Upper lobe of left lung (tissue), 6 donors: ENCODE measurements around the gene RNF10. TPM values are rescaled to one million over a fixed set of nuclear protein-coding genes. Genes with fewer than 3 reads are reported as not detected.

Experiments used
- ATAC-seq, 2 donors: fragments of 200-7000 bp; cut with Tn5 transposase; one replicate each; pipeline ENCODE4 v1.9.1; 2022; ENCODE audit warnings: mild to moderate bottlenecking in 2 of 2, moderate library complexity in 2 of 2; ENCODE audit not compliant: low FRiP score in 2 of 2
- DNase-seq, 2 donors: peaks; one replicate each; pipeline ENCODE4 v3.0.0-alpha.2; 2019 to 2020
- H3K27ac ChIP-seq, 4 donors: fragments of 200-600 bp; sonication (generic); one replicate each; pipeline ENCODE4 v1.5.1; 2016 to 2019
- H3K27me3 ChIP-seq, 4 donors: fragments of 200-600 bp; sonication (generic); one replicate each; pipeline ENCODE4 v1.5.1; 2017 to 2019
- H3K36me3 ChIP-seq, 4 donors: fragments of 200-600 bp; sonication (generic); one replicate each; pipeline ENCODE4 v1.5.1; 2016 to 2019
- H3K4me1 ChIP-seq, 4 donors: fragments of 200-600 bp; sonication (generic); one replicate each; pipeline ENCODE4 v1.5.1; 2018 to 2019
- H3K4me3 ChIP-seq, 4 donors: fragments of 200-600 bp; sonication (generic); one replicate each; pipeline ENCODE4 v1.5.1; 2017 to 2019; ENCODE audit warnings: mild to moderate bottlenecking in 2 of 4, moderate library complexity in 1 of 4
- H3K9me3 ChIP-seq, 4 donors: fragments of 200-600 bp; sonication (generic); one replicate each; pipeline ENCODE4 v1.5.1; 2018 to 2019
- CTCF ChIP-seq, 6 experiments: fragments of 450-650 bp in 4 of 6; fragments of 200-600 bp in 2 of 6; sonication (generic) in 2 of 6; IDR thresholded peaks; one replicate each; pipeline ENCODE4 v1.5.1; 2016 to 2019; ENCODE audit warnings: antibody characterized with exemption in 6 of 6
- EP300 ChIP-seq, 4 donors: sonication (generic); formaldehyde crosslinking; IDR thresholded peaks; one replicate each; pipeline ENCODE4 v1.5.1; 2017; ENCODE audit warnings: antibody characterized with exemption in 4 of 4, control low read depth in 2 of 4
- POLR2A ChIP-seq, 4 donors: fragments of 450-650 bp; IDR thresholded peaks; one replicate each; pipeline ENCODE4 v1.5.1; 2016 to 2017; ENCODE audit warnings: antibody characterized with exemption in 4 of 4, mild to moderate bottlenecking in 2 of 4
- POLR2AphosphoS5 ChIP-seq, 2 donors: sonication (generic); formaldehyde crosslinking; IDR thresholded peaks; one replicate each; pipeline ENCODE4 v1.5.1; 2017; ENCODE audit warnings: antibody characterized with exemption in 2 of 2
- WGBS, 2 donors: methylation state at CpG; one replicate each; pipeline ENCODE4 v1.1.5; 2017 to 2018; 5-methylcytosine and 5-hydroxymethylcytosine counted together
- total RNA-seq, 6 donors: library from RNA; depleted of rRNA in 4 of 6; stranded (reverse); fragments of >200 nt in 4 of 6; gene quantifications; one replicate each; pipeline versions ENCODE4 v1.1.0 to v1.2.1, GENCODE V29; 2016 to 2021
- donor health status: DM: no; HTN: no; CAD: no; lungs with moderate emphysema.
- donor health status: DM: no; HTN: yes; CAD: no; lungs with severe emphysema.

RNF10 gene
- total RNA-seq, 6 donors from 2014 or later: 189 to 456 (median 243) TPM

- Histone ChIP-seq H3K27ac (no peak overlapping the region), H3K9me3 (no peaks in the 10 kb centered on the region), H3K4me3 (no peak overlapping the region), H3K36me3 (peaks cover 0 to 12% (median 10%) of the 10 kb centered on the region in 4 donors), H3K4me1 (peaks cover 18 to 39% (median 27%) of the 10 kb centered on the region in 4 donors), H3K27me3 (peaks cover 0 to 4% (median 0%) of the 10 kb centered on the region in 4 donors)
- ATAC-seq (peak; percentile 68 to 78), DNase-seq (peak; percentile 68 to 88)
- WGBS, 2 donors: 21 to 23% methylated on average over 18 to 20 of the region's 20 CpGs
- TF ChIP-seq POLR2AphosphoS5 (IDR thresholded peaks at IDR 0.05) (no peak), CTCF (IDR thresholded peaks at IDR 0.05) (peak; percentile 77 to 88 (median 84))
These were observed 49.4 kb downstream of the RNF10 start for GRCh38 chr12:120583478-120584030.

GRCh38 chr12:120584343-120585149 lies 50.4 kb downstream of the RNF10 start:
- no peak for TF ChIP-seq POLR2AphosphoS5 (IDR thresholded peaks at IDR 0.05)
- TF ChIP-seq CTCF (IDR thresholded peaks at IDR 0.05): peak; percentile 9 to 49 (median 27)
- peak; percentile 35 to 93 for DNase-seq
- Histone ChIP-seq H3K4me3 (peak overlapping the region; percentile 5 to 59 (median 48)), H3K4me1 (peaks cover 18 to 39% (median 27%) of the 10 kb centered on the region in 4 donors), H3K9me3 (no peaks in the 10 kb centered on the region), H3K27ac (peak overlapping the region in 2 of 4 donors; percentile 44 to 56), H3K27me3 (peaks cover 0 to 4% (median 0%) of the 10 kb centered on the region in 4 donors), H3K36me3 (peaks cover 0 to 2% (median 1%) of the 10 kb centered on the region in 4 donors)
- peak in 1 of 2 donors; percentile 60 for ATAC-seq
- WGBS, 2 donors: 3 to 4% methylated on average over 6 to 65 of the region's 65 CpGs

- H3K4me3 ChIP-seq: no peak overlapping the region
- H3K27ac ChIP-seq: no peak overlapping the region
- DNase-seq: no peak
- H3K36me3 ChIP-seq: no peaks in the 10 kb centered on the region
- H3K27me3 ChIP-seq: peaks cover 0 to 4% (median 0%) of the 10 kb centered on the region in 4 donors
- no peak for ATAC-seq
- no peaks in the 10 kb centered on the region for H3K9me3 ChIP-seq
- H3K4me1 ChIP-seq: peaks cover 10 to 29% (median 21%) of the 10 kb centered on the region in 4 donors
- no peak for TF ChIP-seq POLR2AphosphoS5 (IDR thresholded peaks at IDR 0.05)
- TF ChIP-seq CTCF (IDR thresholded peaks at IDR 0.05): no peak
- WGBS, 2 donors: 70 to 72% methylated on average over 7 of the region's 7 CpGs
These were observed 52.0 kb downstream of the RNF10 start for GRCh38 chr12:120586206-120586605.

- ATAC-seq: no peak
- WGBS, 2 donors: 82 to 93% methylated on average over 2 of the region's 2 CpGs
- Histone ChIP-seq H3K4me3 (no peak overlapping the region), H3K9me3 (no peaks in the 10 kb centered on the region), H3K4me1 (peaks cover 7 to 24% (median 18%) of the 10 kb centered on the region in 4 donors), H3K27ac (no peak overlapping the region), H3K36me3 (no peaks in the 10 kb centered on the region), H3K27me3 (peaks cover 0 to 4% (median 0%) of the 10 kb centered on the region in 4 donors)
- DNase-seq: no peak
- TF ChIP-seq POLR2AphosphoS5 (IDR thresholded peaks at IDR 0.05) (no peak), CTCF (IDR thresholded peaks at IDR 0.05) (no peak), EP300 (IDR thresholded peaks at IDR 0.05) (no peak), POLR2A (IDR thresholded peaks at IDR 0.05) (no peak)
These were observed 52.7 kb downstream of the RNF10 start for GRCh38 chr12:120586860-120587259.
